ENCODE data around the gene MAP3K20.

DNA sequence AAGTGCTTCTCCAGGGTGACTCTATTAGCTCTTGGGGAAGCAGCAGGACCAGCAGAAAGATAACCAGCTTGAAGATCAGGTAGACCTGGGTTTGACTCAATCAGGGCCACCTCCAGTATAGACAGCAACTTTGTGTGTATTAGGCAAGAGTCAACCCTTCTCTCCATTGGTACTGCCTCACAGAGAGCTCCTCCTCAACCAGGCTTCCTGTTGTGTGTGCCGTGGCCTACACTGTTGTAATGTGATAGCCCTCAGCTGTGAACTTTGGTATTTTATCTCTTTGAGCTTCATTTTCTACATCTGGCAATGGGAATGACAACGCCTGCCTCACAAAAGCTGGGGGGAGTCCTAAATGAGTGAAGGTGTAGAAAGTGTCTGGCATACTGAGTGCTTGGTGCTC is 17.0 kb upstream of the MAP3K20 start:
- TF ChIP-seq, protein P1, sequence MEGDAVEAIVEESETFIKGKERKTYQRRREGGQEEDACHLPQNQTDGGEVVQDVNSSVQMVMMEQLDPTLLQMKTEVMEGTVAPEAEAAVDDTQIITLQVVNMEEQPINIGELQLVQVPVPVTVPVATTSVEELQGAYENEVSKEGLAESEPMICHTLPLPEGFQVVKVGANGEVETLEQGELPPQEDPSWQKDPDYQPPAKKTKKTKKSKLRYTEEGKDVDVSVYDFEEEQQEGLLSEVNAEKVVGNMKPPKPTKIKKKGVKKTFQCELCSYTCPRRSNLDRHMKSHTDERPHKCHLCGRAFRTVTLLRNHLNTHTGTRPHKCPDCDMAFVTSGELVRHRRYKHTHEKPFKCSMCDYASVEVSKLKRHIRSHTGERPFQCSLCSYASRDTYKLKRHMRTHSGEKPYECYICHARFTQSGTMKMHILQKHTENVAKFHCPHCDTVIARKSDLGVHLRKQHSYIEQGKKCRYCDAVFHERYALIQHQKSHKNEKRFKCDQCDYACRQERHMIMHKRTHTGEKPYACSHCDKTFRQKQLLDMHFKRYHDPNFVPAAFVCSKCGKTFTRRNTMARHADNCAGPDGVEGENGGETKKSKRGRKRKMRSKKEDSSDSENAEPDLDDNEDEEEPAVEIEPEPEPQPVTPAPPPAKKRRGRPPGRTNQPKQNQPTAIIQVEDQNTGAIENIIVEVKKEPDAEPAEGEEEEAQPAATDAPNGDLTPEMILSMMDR (IDR thresholded peaks at IDR 0.05), result no peak
- TF ChIP-seq EP300 (IDR thresholded peaks at IDR 0.05) (no peak), POLR2AphosphoS5 (IDR thresholded peaks at IDR 0.05) (no peak), POLR2A (IDR thresholded peaks at IDR 0.05) (no peak)
